Suprapubic skin (tissue), 4 donors: ENCODE results near the gene PCSK5. TPM values are rescaled to one million over a fixed set of nuclear protein-coding genes. Genes with fewer than 3 reads are reported as not detected.

ENCODE experiments used
- DNase-seq, 2 donors: peaks; one replicate each; pipeline ENCODE4 v3.0.0-alpha.2; 2019; ENCODE audit warnings: low spot score in 2 of 2
- H3K27ac ChIP-seq: fragments of 200-600 bp; sonication (generic); one replicate; pipeline ENCODE4 v1.5.1; 2019
- H3K27me3 ChIP-seq: fragments of 200-600 bp; sonication (generic); one replicate; pipeline ENCODE4 v1.5.1; 2019
- H3K36me3 ChIP-seq: fragments of 200-600 bp; sonication (generic); one replicate; pipeline ENCODE4 v1.5.1; 2019
- H3K4me1 ChIP-seq: fragments of 200-600 bp; sonication (generic); one replicate; pipeline ENCODE4 v1.5.1; 2019
- H3K4me3 ChIP-seq: fragments of 200-600 bp; sonication (generic); one replicate; pipeline ENCODE4 v1.5.1; 2019; ENCODE audit warnings: mild to moderate bottlenecking
- H3K9me3 ChIP-seq: fragments of 200-600 bp; sonication (generic); one replicate; pipeline ENCODE4 v1.5.1; 2019
- CTCF ChIP-seq, 2 donors: fragments of 200-600 bp in 1 of 2; fragments of 450-650 bp in 1 of 2; sonication (generic) in 1 of 2; IDR thresholded peaks; one replicate each; pipeline ENCODE4 v1.5.1; 2016 to 2019; ENCODE audit warnings: antibody characterized with exemption in 2 of 2, mild to moderate bottlenecking in 1 of 2, moderate library complexity in 1 of 2
- EP300 ChIP-seq: sonication (generic); formaldehyde crosslinking; IDR thresholded peaks from one replicate; pipeline ENCODE4 v1.6.1; 2017; ENCODE audit warnings: antibody characterized with exemption
- POLR2A ChIP-seq, 2 donors: fragments of 450-650 bp; IDR thresholded peaks; one replicate each; pipeline ENCODE4 v1.6.1; 2017; ENCODE audit warnings: antibody characterized with exemption in 2 of 2, mild to moderate bottlenecking in 2 of 2, moderate library complexity in 2 of 2
- POLR2AphosphoS5 ChIP-seq, 3 donors: sonication (generic); formaldehyde crosslinking; IDR thresholded peaks; one replicate each; pipeline ENCODE4 v1.6.1; 2017; ENCODE audit warnings: antibody characterized with exemption in 3 of 3
- WGBS: methylation state at CpG from one replicate; pipeline ENCODE4 v1.1.5; 2018; 5-methylcytosine and 5-hydroxymethylcytosine counted together
- total RNA-seq, 4 donors: library from RNA; depleted of rRNA; stranded (reverse); fragments of >200 nt; gene quantifications; one replicate each; pipeline ENCODE4 v1.1.0, GENCODE V29; 2016

The PCSK5 gene
- total RNA-seq, 4 donors from 2014 or later = 5.2 to 10.8 (median 7.3) TPM

- no peak for DNase-seq
- Histone ChIP-seq H3K4me1 (no peaks in the 10 kb centered on the region), H3K27ac (no peak overlapping the region), H3K9me3 (no peaks in the 10 kb centered on the region), H3K36me3 (no peaks in the 10 kb centered on the region), H3K4me3 (no peak overlapping the region), H3K27me3 (no peaks in the 10 kb centered on the region)
- 86% methylated on average over 6 of the region's 6 CpGs for WGBS
- TF ChIP-seq POLR2AphosphoS5 (IDR thresholded peaks at IDR 0.05) (no peak), EP300 (no peak), CTCF (IDR thresholded peaks at IDR 0.05) (no peak), POLR2A (IDR thresholded peaks at IDR 0.05) (no peak)
These were observed 259.5 kb downstream of the PCSK5 start for GRCh38 chr9:76150013-76150412.

- Histone ChIP-seq H3K36me3 (no peaks in the 10 kb centered on the region), H3K27me3 (no peaks in the 10 kb centered on the region), H3K9me3 (no peaks in the 10 kb centered on the region), H3K4me1 (no peaks in the 10 kb centered on the region), H3K27ac (no peak overlapping the region), H3K4me3 (no peak overlapping the region)
- no peak for TF ChIP-seq POLR2AphosphoS5 (IDR thresholded peaks at IDR 0.05)
- 84% methylated on average over 5 of the region's 5 CpGs for WGBS
- DNase-seq = no peak
These were observed 260.8 kb downstream of the PCSK5 start for GRCh38 chr9:76151267-76151666.

GRCh38 chr9:76153339-76153738, 262.9 kb downstream of the PCSK5 start:
- no peaks in the 10 kb centered on the region for H3K27me3 ChIP-seq
- H3K36me3 ChIP-seq = no peaks in the 10 kb centered on the region
- WGBS = 88% methylated on average over 6 of the region's 6 CpGs
- H3K27ac ChIP-seq = no peak overlapping the region
- DNase-seq = no peak
- TF ChIP-seq CTCF (IDR thresholded peaks at IDR 0.05) = no peak
- no peaks in the 10 kb centered on the region for H3K4me1 ChIP-seq
- no peak overlapping the region for H3K4me3 ChIP-seq
- no peaks in the 10 kb centered on the region for H3K9me3 ChIP-seq

- H3K27ac ChIP-seq = no peak overlapping the region
- peaks cover 3% of the 10 kb centered on the region for H3K36me3 ChIP-seq
- DNase-seq = no peak
- TF ChIP-seq POLR2AphosphoS5 (IDR thresholded peaks at IDR 0.05) = no peak
- no peak for TF ChIP-seq CTCF (IDR thresholded peaks at IDR 0.05)
- WGBS = 86% methylated on average over 8 of the region's 8 CpGs
- no peaks in the 10 kb centered on the region for H3K4me1 ChIP-seq
- no peaks in the 10 kb centered on the region for H3K9me3 ChIP-seq
- H3K27me3 ChIP-seq = no peaks in the 10 kb centered on the region
- H3K4me3 ChIP-seq = no peak overlapping the region
These were observed 263.6 kb downstream of the PCSK5 start for GRCh38 chr9:76153902-76154629.

GRCh38 chr9:76155361-76155760, 264.9 kb downstream of the PCSK5 start:
- WGBS = 86% methylated on average over 1 of the region's 1 CpG
- no peak for DNase-seq
- Histone ChIP-seq H3K27ac (no peak overlapping the region), H3K27me3 (no peaks in the 10 kb centered on the region), H3K4me1 (no peaks in the 10 kb centered on the region), H3K9me3 (no peaks in the 10 kb centered on the region), H3K36me3 (peaks cover 4% of the 10 kb centered on the region), H3K4me3 (no peak overlapping the region)
- no peak for TF ChIP-seq POLR2AphosphoS5 (IDR thresholded peaks at IDR 0.05)

GRCh38 chr9:76158713-76159112, 268.2 kb downstream of the PCSK5 start:
- H3K4me3 ChIP-seq = no peak overlapping the region
- no peak overlapping the region for H3K27ac ChIP-seq
- peaks cover 4% of the 10 kb centered on the region for H3K36me3 ChIP-seq
- 81% methylated on average over 7 of the region's 7 CpGs for WGBS
- H3K9me3 ChIP-seq = no peaks in the 10 kb centered on the region
- H3K4me1 ChIP-seq = peaks cover 8% of the 10 kb centered on the region
- no peak for DNase-seq
- TF ChIP-seq POLR2A (IDR thresholded peaks at IDR 0.05) (no peak), POLR2AphosphoS5 (IDR thresholded peaks at IDR 0.05) (no peak), EP300 (no peak), CTCF (IDR thresholded peaks at IDR 0.05) (no peak)
- no peaks in the 10 kb centered on the region for H3K27me3 ChIP-seq
